Retina (tissue), 1 donor: ENCODE measurements around the gene STIM1.

Experiments used
- DNase-seq: peaks from one replicate; pipeline ENCODE4 v3.0.0-alpha.2; 2016

STIM1 gene

DNA sequence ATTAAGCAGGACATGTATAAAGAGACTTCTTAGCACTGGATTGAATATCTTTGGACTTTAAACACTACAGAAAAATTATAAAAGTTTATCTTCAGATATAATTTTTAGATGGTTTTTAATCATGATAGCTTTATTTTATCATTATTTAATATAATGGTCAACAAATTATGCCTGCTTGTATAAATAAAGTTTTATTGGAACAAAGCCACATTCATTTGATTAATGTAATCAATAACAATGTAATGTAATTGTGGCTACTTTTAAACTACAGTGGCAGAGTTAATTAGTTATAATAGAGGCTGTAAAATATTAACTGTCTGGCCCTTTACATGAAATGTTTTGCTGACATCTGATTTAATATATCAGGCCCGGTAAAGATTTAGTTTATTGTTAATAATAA, 70.0 kb downstream of the STIM1 start:
- DNase-seq = no peak

DNA sequence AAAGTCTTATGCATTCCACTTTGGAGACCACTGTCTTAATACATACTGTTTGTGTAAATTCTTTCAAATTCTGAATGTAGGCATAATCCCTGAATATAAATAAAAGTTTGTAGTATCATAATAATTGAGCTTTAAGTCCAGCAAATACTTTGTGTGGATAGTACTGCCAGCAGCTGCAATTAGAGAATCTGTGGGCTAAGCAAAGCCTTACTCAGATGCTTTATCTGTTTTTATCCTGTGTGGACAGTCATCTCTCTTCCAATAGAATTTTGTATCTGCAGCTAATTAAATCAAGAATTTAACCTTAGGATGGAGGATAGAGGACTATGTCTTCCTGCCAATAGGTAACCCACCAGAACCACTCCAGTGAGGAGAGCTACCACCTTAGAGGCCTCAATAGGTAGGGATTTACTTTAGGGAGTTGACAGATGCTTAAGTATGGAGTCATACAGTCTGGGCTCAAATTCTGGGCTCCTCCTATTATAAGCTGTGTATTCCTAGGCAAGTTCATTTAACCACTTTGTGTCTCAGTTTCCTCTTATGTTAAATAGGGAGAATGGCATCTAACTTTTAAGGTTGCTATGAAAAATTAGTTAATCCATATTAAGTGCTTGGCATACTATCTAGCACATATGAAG, 71.1 kb downstream of the STIM1 start:
- DNase-seq = no peak

- DNase-seq = no peak
Measured at GRCh38 chr11:3927129-3927796, 71.8 kb downstream of the STIM1 start.

- DNase-seq = no peak
Measured at GRCh38 chr11:3929232-3929631, 73.8 kb downstream of the STIM1 start.

DNA sequence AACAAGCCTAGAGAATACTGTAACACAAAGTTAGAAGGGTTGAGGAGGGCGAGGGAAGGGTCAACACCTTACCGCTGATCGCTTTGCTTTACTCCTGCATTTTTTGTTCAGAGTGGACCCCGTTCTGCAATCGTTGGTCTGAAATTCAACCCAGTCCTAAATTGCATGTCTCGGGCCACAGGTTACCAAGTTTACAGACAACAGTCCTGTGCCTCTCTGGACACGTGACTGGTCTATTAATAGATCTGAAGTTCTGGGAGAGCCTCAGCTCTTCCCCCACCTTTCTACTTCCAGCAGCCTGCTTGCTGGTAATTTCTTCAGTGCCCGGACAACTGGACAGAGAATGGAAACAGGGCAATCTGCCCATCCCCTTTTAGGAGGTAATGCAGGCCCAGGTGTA, 74.2 kb downstream of the STIM1 start:
- no peak for DNase-seq

GRCh38 chr11:3932698-3933097, 77.2 kb downstream of the STIM1 start:
- no peak for DNase-seq

- no peak for DNase-seq
Measured at GRCh38 chr11:3933165-3933628, 77.7 kb downstream of the STIM1 start.

DNA sequence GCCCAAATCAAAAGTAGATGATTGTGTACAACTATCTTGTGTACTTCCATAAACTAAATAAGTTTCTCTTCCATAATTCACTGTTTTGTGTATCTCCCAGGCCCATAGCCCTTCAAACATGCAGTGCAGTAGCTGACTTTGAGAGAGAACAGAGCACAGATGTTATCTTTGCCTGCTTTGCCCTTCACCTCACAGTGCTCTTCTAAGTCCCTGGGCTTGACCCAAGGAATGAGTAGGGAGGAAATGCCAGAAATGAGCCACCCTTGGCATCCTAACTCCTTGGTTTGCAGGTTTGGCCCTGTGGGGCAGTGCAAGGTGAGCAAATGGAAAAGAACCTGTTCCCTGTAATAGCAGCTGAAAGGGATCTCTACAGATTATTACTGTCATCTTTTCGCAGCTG, 79.2 kb downstream of the STIM1 start:
- no peak for DNase-seq

DNA sequence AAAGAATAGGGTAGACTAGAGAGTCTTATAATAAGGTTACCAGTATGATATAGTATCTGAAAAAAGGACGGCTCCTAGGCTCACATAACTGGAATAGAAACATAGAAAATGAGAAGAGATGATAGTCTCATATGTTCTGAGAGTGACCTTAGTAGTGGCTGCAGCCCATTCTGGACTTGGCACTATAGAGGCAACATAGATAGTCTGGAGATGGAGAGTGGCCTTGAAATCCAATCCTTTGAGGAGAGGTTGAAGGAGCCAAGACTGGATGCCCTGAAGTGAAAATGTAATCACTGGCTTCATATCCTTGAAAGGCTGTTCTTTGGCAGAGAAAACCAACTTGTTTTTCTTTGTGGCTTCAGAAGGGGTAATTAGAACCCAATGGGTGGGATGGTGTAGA, 81.1 kb downstream of the STIM1 start:
- no peak for DNase-seq

GRCh38 chr11:3939211-3939610, 83.7 kb downstream of the STIM1 start:
- no peak for DNase-seq

GRCh38 chr11:3939651-3940190, 84.3 kb downstream of the STIM1 start:
- DNase-seq = no peak

- DNase-seq = no peak
Measured at GRCh38 chr11:3942160-3942955, 86.9 kb downstream of the STIM1 start.

GRCh38 chr11:3942956-3943497, 87.6 kb downstream of the STIM1 start:
- DNase-seq = no peak

DNA sequence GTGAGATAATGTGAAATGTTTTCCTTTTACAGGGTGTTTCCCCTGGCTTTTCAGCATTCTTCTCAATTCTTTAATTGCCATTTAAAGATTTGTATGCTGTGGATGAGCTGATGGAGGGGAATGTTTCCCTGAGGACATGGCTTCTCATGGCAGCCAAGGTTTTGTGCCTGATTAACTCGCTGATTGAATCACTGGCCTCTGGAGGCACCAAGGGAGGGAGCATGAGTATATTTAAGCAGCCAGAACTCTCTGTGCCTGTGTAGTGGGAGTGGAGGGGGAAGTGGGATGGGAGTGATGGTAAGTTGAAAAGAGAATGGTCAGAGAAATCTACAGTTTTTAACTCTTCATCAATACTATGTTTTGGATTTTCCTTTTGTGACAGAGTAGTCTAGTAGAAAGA, 88.7 kb downstream of the STIM1 start:
- peak; percentile 11 for DNase-seq

GRCh38 chr11:3946455-3947017, 91.1 kb downstream of the STIM1 start:
- no peak for DNase-seq

DNA sequence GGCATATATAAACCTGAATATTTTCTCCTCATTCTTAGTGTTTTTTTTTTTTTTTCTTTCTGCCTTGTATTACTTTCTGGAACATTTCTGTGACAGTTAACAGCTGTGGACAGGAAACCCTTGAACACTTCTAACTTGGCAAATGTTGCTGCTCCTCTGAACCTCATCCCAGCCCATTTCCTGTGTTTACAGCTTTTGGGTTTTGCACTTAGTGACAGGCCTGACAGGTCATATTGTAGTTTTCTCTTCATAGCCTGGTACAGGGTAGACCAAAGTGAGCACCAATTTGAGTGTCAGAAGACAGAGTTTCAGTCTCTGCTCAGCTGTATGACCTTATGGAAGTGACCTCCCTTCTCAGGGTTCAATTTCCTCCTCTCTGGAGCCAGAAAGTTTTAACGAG, 91.6 kb downstream of the STIM1 start:
- no peak for DNase-seq

- no peak for DNase-seq
Measured at GRCh38 chr11:3949125-3949524, 93.7 kb downstream of the STIM1 start.

DNA sequence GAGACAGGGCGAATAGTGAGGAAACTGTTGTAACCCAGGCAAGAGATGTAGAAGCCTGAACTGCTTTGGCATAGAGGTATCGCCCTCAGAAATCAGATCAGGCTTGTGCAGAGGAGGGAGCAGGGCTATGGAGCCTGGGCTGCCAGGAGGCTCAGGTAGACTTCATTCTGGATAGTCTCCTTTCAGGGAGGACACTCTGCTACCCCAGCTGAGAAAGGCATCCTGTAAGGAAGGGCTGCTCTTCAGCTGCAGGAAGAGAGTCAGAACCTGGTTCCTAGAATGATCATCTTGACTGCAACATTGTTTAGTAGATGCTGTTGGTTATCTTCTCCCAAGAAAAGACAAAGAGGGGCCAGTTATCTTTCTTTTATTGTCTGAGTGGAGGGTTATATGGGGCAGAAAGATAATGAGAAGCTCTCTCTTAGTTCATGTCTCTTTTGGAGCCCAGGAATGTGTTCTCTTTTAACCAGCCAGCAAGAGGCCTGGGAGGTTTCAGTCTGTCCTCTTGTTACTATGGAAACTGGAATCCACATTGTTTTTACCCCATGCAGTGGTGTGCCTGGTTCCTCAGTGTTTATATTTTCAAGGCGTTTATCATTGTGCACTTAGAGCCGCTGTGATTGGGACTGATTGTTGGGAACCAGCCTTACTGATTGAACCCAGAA, 95.7 kb downstream of the STIM1 start:
- DNase-seq = peak; percentile 28

DNA sequence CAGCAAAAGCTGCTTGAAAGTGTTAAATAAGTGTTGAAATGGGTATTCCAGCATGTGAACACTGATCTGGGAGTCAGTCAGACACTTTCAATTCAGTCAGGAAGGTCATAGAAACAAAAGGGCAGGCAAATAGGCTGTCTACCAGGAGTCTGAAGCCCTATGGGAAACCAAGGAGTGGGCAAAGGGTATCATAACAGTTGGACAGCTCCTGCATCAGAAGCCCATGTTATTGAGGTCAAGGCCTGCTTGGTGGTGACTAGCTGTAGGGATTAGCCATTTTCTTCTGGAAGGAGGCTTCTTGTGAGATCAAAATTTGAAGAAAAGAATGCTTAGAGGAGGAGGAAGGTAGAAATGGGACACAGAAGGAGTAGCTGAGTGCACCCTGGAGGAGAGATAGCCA, 97.3 kb downstream of the STIM1 start:
- DNase-seq = no peak

- DNase-seq = no peak
Measured at GRCh38 chr11:3953327-3953726, 97.9 kb downstream of the STIM1 start.

DNA sequence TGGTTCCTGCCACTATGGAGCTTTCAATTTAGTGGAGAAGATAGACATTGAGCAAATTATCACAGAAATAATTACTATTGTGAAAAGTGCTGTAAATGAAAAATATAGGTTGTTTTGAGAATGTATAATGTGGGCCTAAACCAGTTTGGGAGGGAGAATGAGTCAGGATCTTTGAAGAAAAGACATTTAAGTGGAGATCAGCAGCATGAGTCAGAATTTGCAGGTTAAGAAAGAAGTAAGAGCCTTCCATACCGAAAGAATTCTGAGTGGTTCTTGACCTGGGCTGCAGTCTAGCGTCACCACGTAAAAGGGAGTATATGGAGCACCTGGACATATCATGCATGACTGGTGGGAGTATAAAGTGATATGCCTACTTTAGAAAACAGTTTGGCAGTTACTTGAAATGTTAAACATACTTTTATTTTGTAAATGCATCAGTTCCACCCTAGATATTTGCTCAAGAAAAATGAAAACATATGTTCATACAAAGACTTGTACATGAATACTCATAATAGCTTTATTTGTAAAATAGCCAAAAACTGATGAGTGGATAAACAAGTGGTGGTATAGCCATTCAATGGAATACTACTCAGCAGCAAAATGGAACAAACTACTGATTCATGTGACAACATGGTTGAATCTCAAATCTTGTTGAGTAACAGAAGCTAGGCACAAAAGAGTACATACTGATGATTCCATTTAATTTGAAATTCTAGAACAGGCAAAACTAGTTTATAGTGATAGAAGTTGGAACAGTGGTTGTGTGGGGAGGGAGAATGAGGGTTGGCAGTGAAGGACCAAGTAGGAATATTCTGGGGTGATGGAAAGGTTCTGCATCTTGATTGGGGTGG, 99.2 kb downstream of the STIM1 start:
- DNase-seq = no peak

- no peak for DNase-seq
Measured at GRCh38 chr11:3955299-3955665, 99.8 kb downstream of the STIM1 start.
